Measurements from ENCODE around the gene LUZP1.

DNA sequence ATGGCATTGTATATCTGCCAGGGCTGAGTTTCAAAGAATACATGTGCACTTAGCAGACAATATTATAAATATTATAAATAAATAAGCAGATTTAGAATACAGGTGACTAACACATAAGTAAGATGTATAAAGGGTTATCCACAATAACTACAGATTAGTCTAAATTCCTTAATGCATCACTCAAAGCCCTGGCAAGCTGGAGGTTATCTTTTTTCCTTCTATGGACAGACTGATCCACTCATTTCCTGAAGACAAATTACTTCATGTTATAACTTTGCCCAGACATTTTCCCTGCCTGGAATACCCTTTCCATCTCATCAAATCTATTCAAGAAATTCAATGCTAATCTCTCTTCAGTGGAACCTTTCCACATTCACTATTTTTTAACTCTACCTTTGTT is 38.8 kb downstream of the LUZP1 start:
- TF ChIP-seq CTCF (IDR thresholded peaks at IDR 0.05 in 8 of 11, conservative IDR thresholded peaks at IDR 0.05 in 3 of 11) (no peak), POLR2AphosphoS5 (IDR thresholded peaks at IDR 0.05) (no peak), POLR2A (IDR thresholded peaks at IDR 0.05) (no peak)
